A673 (cell line): ENCODE data around the gene SORCS3. TPM values are rescaled to one million over a fixed set of nuclear protein-coding genes. Genes with fewer than 3 reads are reported as not detected.

Experiments
- BruUV-seq: library from RNA; stranded (reverse); fragments of 400-500 nt; replicated peaks from 2 replicates; lab custom pipeline; 2021; lab: Mats Ljungman, UMichigan
- CTCF ChIA-PET: fragments of 300-600 bp; sonication (Branson Sonifier 250); formaldehyde crosslinking; loops from one replicate; lab custom pipeline; 2022; ENCODE audit warnings: antibody characterized with exemption; lab: Charles Lee
- POLR2A ChIA-PET: fragments of 300-600 bp; sonication (Branson Sonifier 250); formaldehyde crosslinking; loops from one replicate; lab custom pipeline; 2022; ENCODE audit warnings: antibody characterized with exemption; ENCODE audit not compliant: low non-redundant PET; lab: Charles Lee
- DNase-seq: peaks from one replicate; pipeline ENCODE4 v3.0.0-alpha.2; 2015; ENCODE audit warnings: low spot score
- H3K27ac ChIP-seq: fragments of 200-600 bp; sonication (generic); 2 replicates; pipeline ENCODE4 v1.5.1; 2016; ENCODE audit warnings: mixed run types, low read depth, mild to moderate bottlenecking, mixed read lengths, antibody characterized with exemption, low read length; ENCODE audit not compliant: poor library complexity, severe bottlenecking
- H3K27me3 ChIP-seq: fragments of 200-600 bp; sonication (generic); replicated peaks from 2 replicates; pipeline ENCODE4 v1.6.1; 2017; ENCODE audit warnings: mixed run types, low read depth, mild to moderate bottlenecking, mixed read lengths, antibody characterized with exemption, low read length; ENCODE audit not compliant: insufficient read depth, poor library complexity
- H3K36me3 ChIP-seq: fragments of 200-600 bp; sonication (generic); 2 replicates; pipeline ENCODE4 v1.6.1; 2016; ENCODE audit warnings: mixed run types, mild to moderate bottlenecking, mixed read lengths, antibody characterized with exemption, low read length; ENCODE audit not compliant: insufficient read depth, poor library complexity, severe bottlenecking
- H3K4me1 ChIP-seq: fragments of 200-600 bp; sonication (generic); 2 replicates; pipeline ENCODE4 v1.6.1; 2017; ENCODE audit warnings: mixed run types, mild to moderate bottlenecking, mixed read lengths, antibody characterized with exemption, low read length; ENCODE audit not compliant: insufficient read depth, poor library complexity, severe bottlenecking
- H3K4me3 ChIP-seq: fragments of 200-600 bp; sonication (generic); 2 replicates; pipeline ENCODE4 v1.5.1; 2016; ENCODE audit warnings: low read depth, mixed run types, mild to moderate bottlenecking, mixed read lengths, low read length; ENCODE audit not compliant: poor library complexity, severe bottlenecking
- H3K9me3 ChIP-seq: fragments of 200-600 bp; sonication (generic); 2 replicates; pipeline ENCODE4 v1.6.1; 2016; ENCODE audit warnings: mixed run types, low read depth, mild to moderate bottlenecking, mixed read lengths, antibody characterized with exemption, low read length; ENCODE audit not compliant: poor library complexity, severe bottlenecking
- CTCF ChIP-seq: fragments of 300-800, 200-600 bp; sonication (generic); conservative IDR thresholded peaks from 2 replicates; pipeline ENCODE4 v1.5.1; 2017; ENCODE audit warnings: low read depth, mild to moderate bottlenecking, antibody characterized with exemption, low read length, moderate library complexity, mixed read lengths
- EZH2 ChIP-seq: fragments of 200-600 bp; sonication (generic); IDR thresholded peaks from 2 replicates; pipeline ENCODE4 v1.6.1; 2017; ENCODE audit warnings: borderline replicate concordance, low read depth, mild to moderate bottlenecking, mixed read lengths, antibody characterized with exemption, low read length; ENCODE audit not compliant: poor library complexity, severe bottlenecking
- intact Hi-C: fragments of 100-400 bp; cut with micrococcal nuclease; formaldehyde crosslinking; loops from one replicate; pipeline ENCODE4 v1.10.0; 2022; ENCODE audit not compliant: unreplicated experiment
- total RNA-seq: library from RNA; stranded (reverse); gene quantifications from 2 replicates; pipeline ENCODE4 v1.2.3, GENCODE V29; 2021

The SORCS3 gene
- total RNA-seq, 1 experiment from 2014 or later = not detected

DNA sequence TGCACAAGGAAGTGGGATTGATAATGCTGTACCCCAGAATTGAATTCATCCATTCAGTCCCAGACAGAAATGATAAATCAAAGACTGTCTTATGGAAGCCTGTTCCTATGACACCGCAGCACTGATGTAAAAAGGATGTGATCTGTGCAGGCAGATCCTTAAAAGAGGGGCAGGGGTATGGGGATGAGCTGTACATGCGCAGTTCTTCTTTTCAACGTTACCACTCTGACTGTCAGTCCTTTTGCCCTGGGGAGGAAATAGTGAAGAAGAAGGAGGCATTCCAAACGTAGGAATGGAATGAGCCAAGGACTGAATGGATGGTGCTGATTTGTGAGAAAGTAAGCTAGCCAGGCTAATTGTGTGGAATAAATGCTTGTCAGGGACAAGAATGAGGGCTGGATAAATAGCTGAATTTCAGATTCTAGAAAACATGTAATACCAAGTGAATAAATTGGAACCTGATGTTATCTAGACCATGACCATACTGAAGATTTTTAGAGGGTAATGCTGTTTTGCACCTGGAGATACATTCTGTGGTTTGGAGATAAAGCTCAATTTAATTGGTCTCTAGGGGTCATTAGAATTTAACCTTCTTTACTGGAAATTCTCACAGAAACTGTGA is 509.3 kb downstream of the SORCS3 start:
- BruUV-seq = no TSS peak
- TF ChIP-seq EZH2 (no peak), CTCF (no peak)
- DNase-seq = no peak
- H3K27me3 ChIP-seq = peaks cover 58% of the 10 kb centered on the region
- CTCF ChIA-PET = no interaction called here
- no peak overlapping the region for H3K4me3 ChIP-seq
- H3K9me3 ChIP-seq = no peaks in the 10 kb centered on the region
- no peak overlapping the region for H3K27ac ChIP-seq
- no peaks in the 10 kb centered on the region for H3K4me1 ChIP-seq
- POLR2A ChIA-PET = no interaction called here
- intact Hi-C loops = no loop called here
- H3K36me3 ChIP-seq = no peaks in the 10 kb centered on the region

DNA sequence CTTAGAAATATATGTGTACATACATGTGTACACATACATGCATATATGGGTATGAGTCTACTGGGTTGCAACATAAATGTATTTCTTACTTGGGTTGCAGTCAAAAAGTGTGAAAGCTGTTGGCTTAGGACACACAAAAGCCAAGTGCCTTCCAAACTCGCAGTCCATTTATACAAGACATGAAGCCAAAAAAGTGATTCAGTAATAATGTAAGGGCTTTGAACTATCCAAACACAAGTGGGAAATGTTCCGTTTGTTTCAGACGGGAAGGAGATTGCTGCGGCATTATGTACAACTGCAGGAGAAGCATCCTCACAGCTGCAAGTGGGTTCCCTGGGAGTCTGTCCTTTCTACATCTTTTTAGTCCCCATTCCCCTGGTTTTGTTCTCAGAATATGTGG is 513.6 kb downstream of the SORCS3 start:
- intact Hi-C loops = no loop called here
- peaks cover 48% of the 10 kb centered on the region for H3K27me3 ChIP-seq
- H3K36me3 ChIP-seq = no peaks in the 10 kb centered on the region
- ChIA-PET POLR2A (no interaction called here), CTCF (no interaction called here)
- no peaks in the 10 kb centered on the region for H3K9me3 ChIP-seq
- no peak overlapping the region for H3K27ac ChIP-seq
- DNase-seq = no peak
- H3K4me3 ChIP-seq = no peak overlapping the region
- no peak for TF ChIP-seq EZH2
- no peak for TF ChIP-seq CTCF
- no TSS peak for BruUV-seq
- no peaks in the 10 kb centered on the region for H3K4me1 ChIP-seq

- ChIA-PET CTCF (no interaction called here), POLR2A (no interaction called here)
- TF ChIP-seq EZH2 = no peak
- TF ChIP-seq CTCF = no peak
- Histone ChIP-seq H3K27me3 (peaks cover 28% of the 10 kb centered on the region), H3K9me3 (no peaks in the 10 kb centered on the region), H3K4me3 (no peak overlapping the region), H3K27ac (no peak overlapping the region), H3K36me3 (no peaks in the 10 kb centered on the region), H3K4me1 (no peaks in the 10 kb centered on the region)
- no peak for DNase-seq
- no TSS peak for BruUV-seq
- intact Hi-C loops = no loop called here
Measured at GRCh38 chr10:105159268-105159667, 518.2 kb downstream of the SORCS3 start.
